Astrocyte (in vitro differentiated cells and primary cell): ENCODE measurements around the gene MUC7. TPM values are rescaled to one million over a fixed set of nuclear protein-coding genes. Genes with fewer than 3 reads are reported as not detected.

Experiments used
- DNase-seq: peaks from one replicate; pipeline ENCODE4 v3.0.0-alpha.2; 2010; ENCODE audit warnings: low read depth
- FAIRE-seq: peaks from 2 replicates; lab custom pipeline; 2011; peaks lifted over from hg19 to GRCh38; lab: Jason Lieb, UNC
- H2AFZ ChIP-seq: 2 replicates; pipeline ENCODE4 v1.6.0; 2012; ENCODE audit warnings: low read depth, low read length, inconsistent platforms
- H3K27ac ChIP-seq: 2 replicates; pipeline ENCODE4 v1.5.1; 2011; ENCODE audit warnings: low read depth, low read length, inconsistent platforms
- H3K27me3 ChIP-seq: 2 replicates; pipeline ENCODE4 v1.6.0; 2011; ENCODE audit warnings: low read length, inconsistent platforms; ENCODE audit not compliant: insufficient read depth
- H3K36me3 ChIP-seq: 2 replicates; pipeline ENCODE4 v1.5.1; 2011; ENCODE audit warnings: low read length, inconsistent platforms; ENCODE audit not compliant: insufficient read depth
- H3K4me1 ChIP-seq: 2 replicates; pipeline ENCODE4 v1.5.1; 2011; ENCODE audit warnings: low read length, inconsistent platforms; ENCODE audit not compliant: insufficient read depth
- H3K4me2 ChIP-seq: 2 replicates; pipeline ENCODE4 v1.6.0; 2012; ENCODE audit warnings: low read length, inconsistent platforms
- H3K4me3 ChIP-seq: 2 replicates; pipeline ENCODE4 v1.5.1; 2011; ENCODE audit warnings: low read depth, mild to moderate bottlenecking, low read length, inconsistent platforms; ENCODE audit not compliant: insufficient read depth
- H3K79me2 ChIP-seq: 2 replicates; pipeline ENCODE4 v1.6.0; 2012; ENCODE audit warnings: mild to moderate bottlenecking, low read length, inconsistent platforms; ENCODE audit not compliant: insufficient read depth
- H3K9ac ChIP-seq: 2 replicates; pipeline ENCODE4 v1.6.0; 2012; ENCODE audit warnings: mild to moderate bottlenecking, low read length, inconsistent platforms
- H3K9me3 ChIP-seq: 2 replicates; pipeline ENCODE4 v1.5.1; 2012; ENCODE audit warnings: low read depth, mild to moderate bottlenecking, low read length, inconsistent platforms; ENCODE audit not compliant: insufficient read depth
- H4K20me1 ChIP-seq: 2 replicates; pipeline ENCODE4 v1.6.0; 2012; ENCODE audit warnings: low read length, inconsistent platforms; ENCODE audit not compliant: insufficient read depth
- H3K27ac Mint-ChIP-seq: one replicate; pipeline ENCODE4 v1.8.0; 2021; ENCODE audit warnings: mild to moderate bottlenecking, mixed read lengths; ENCODE audit not compliant: unreplicated experiment
- H3K27me3 Mint-ChIP-seq: one replicate; pipeline ENCODE4 v1.8.0; 2021; ENCODE audit warnings: low read depth, mixed read lengths; ENCODE audit not compliant: unreplicated experiment
- H3K36me3 Mint-ChIP-seq: one replicate; pipeline ENCODE4 v1.8.0; 2021; ENCODE audit warnings: low read depth, mixed read lengths; ENCODE audit not compliant: unreplicated experiment
- H3K4me1 Mint-ChIP-seq: one replicate; pipeline ENCODE4 v1.8.0; 2021; ENCODE audit warnings: low read depth, mixed read lengths; ENCODE audit not compliant: unreplicated experiment
- H3K4me3 Mint-ChIP-seq: one replicate; pipeline ENCODE4 v1.8.0; 2021; ENCODE audit warnings: mild to moderate bottlenecking, moderate library complexity, mixed read lengths; ENCODE audit not compliant: unreplicated experiment
- H3K9me3 Mint-ChIP-seq: one replicate; pipeline ENCODE4 v1.8.0; 2021; ENCODE audit warnings: mild to moderate bottlenecking, mixed read lengths; ENCODE audit not compliant: unreplicated experiment
- EZH2 ChIP-seq: IDR thresholded peaks from 2 replicates; pipeline ENCODE4 v1.6.1; 2012; ENCODE audit warnings: mild to moderate bottlenecking, low read length, inconsistent platforms; ENCODE audit not compliant: insufficient read depth
- total RNA-seq: library from RNA; stranded (reverse); gene quantifications from 2 replicates; pipeline ENCODE4 v1.2.1, GENCODE V29; 2021
- TF ChIP-seq, protein P1 (sequence below): IDR thresholded peaks from 2 replicates; pipeline ENCODE4 v1.5.1; 2011; ENCODE audit warnings: low read depth, mild to moderate bottlenecking, inconsistent platforms, low read length, moderate library complexity; ENCODE audit not compliant: insufficient read depth

The MUC7 gene
- total RNA-seq, 1 donor from 2014 or later: not detected

GRCh38 chr4:70518269-70518668, 46.3 kb downstream of the MUC7 start, which contains the start of gene AMTN:
AMTN (plus strand) TSS chr4:70518569; CDS start chr4:70518778, 209 bp downstream.
- no peak within 1 kb of the TSS for H3K27ac Mint-ChIP-seq
- no peaks in the 10 kb centered on the region for H3K27me3 ChIP-seq
- H4K20me1 ChIP-seq: no peaks in the 10 kb centered on the region
- H3K4me1 Mint-ChIP-seq: no peaks in the 10 kb centered on the region
- no peaks in the 10 kb centered on the region for H3K4me1 ChIP-seq
- DNase-seq (no peak), FAIRE-seq (no peak)
- no peaks in the 10 kb centered on the region for H3K79me2 ChIP-seq
- no peak within 1 kb of the TSS for H2AFZ ChIP-seq
- H3K4me3 Mint-ChIP-seq: no peak within 1 kb of the TSS
- H3K27ac ChIP-seq: no peak within 1 kb of the TSS
- H3K4me3 ChIP-seq: no peak within 1 kb of the TSS
- no peak within 1 kb of the TSS for H3K4me2 ChIP-seq
- no peaks in the 10 kb centered on the region for H3K9me3 ChIP-seq
- H3K9me3 Mint-ChIP-seq: no peaks in the 10 kb centered on the region
- TF ChIP-seq, protein P1, sequence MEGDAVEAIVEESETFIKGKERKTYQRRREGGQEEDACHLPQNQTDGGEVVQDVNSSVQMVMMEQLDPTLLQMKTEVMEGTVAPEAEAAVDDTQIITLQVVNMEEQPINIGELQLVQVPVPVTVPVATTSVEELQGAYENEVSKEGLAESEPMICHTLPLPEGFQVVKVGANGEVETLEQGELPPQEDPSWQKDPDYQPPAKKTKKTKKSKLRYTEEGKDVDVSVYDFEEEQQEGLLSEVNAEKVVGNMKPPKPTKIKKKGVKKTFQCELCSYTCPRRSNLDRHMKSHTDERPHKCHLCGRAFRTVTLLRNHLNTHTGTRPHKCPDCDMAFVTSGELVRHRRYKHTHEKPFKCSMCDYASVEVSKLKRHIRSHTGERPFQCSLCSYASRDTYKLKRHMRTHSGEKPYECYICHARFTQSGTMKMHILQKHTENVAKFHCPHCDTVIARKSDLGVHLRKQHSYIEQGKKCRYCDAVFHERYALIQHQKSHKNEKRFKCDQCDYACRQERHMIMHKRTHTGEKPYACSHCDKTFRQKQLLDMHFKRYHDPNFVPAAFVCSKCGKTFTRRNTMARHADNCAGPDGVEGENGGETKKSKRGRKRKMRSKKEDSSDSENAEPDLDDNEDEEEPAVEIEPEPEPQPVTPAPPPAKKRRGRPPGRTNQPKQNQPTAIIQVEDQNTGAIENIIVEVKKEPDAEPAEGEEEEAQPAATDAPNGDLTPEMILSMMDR: no peak
- no peak for TF ChIP-seq EZH2
- no peaks in the 10 kb centered on the region for H3K27me3 Mint-ChIP-seq
- H3K9ac ChIP-seq: no peak within 1 kb of the TSS
- no peaks in the 10 kb centered on the region for H3K36me3 ChIP-seq
- no peaks in the 10 kb centered on the region for H3K36me3 Mint-ChIP-seq

- no peak for DNase-seq
- Histone ChIP-seq H3K4me2 (no peak overlapping the region), H3K27me3 (no peaks in the 10 kb centered on the region), H3K4me3 (no peak overlapping the region), H3K79me2 (no peaks in the 10 kb centered on the region), H3K9ac (no peak overlapping the region), H3K9me3 (no peaks in the 10 kb centered on the region), H2AFZ (no peak overlapping the region), H3K27ac (no peak overlapping the region), H3K36me3 (no peaks in the 10 kb centered on the region), H4K20me1 (no peaks in the 10 kb centered on the region), H3K4me1 (no peaks in the 10 kb centered on the region)
- Mint-ChIP-seq H3K27ac (no peak overlapping the region), H3K4me3 (no peak overlapping the region), H3K4me1 (no peaks in the 10 kb centered on the region), H3K36me3 (no peaks in the 10 kb centered on the region), H3K27me3 (no peaks in the 10 kb centered on the region), H3K9me3 (no peaks in the 10 kb centered on the region)
- no peak for FAIRE-seq
- TF ChIP-seq, protein P1: no peak
- TF ChIP-seq EZH2: no peak
These were observed 46.7 kb downstream of the MUC7 start for GRCh38 chr4:70518716-70519115.

DNA sequence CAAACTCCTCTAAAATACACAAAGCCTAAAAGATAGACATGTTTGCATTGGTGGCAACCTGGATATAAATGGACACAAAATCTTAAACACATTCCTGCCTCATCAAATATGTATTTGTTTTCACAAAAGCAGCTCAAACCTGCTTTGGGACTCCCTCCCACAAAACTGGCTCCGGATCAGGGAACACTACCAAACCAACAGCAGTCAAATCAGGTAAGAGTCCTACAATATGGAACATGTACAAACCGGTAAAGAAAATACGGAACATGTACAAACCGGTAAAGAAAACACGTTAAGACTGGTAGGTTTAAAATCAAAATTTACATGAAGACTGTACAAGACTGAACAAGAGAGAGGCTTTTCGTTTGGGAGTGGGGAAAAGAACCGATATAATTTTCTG, 50.6 kb downstream of the MUC7 start:
- no peak overlapping the region for H3K4me2 ChIP-seq
- Mint-ChIP-seq H3K27me3 (no peaks in the 10 kb centered on the region), H3K4me1 (no peaks in the 10 kb centered on the region), H3K9me3 (no peaks in the 10 kb centered on the region), H3K4me3 (no peak overlapping the region), H3K27ac (no peak overlapping the region), H3K36me3 (no peaks in the 10 kb centered on the region)
- no peaks in the 10 kb centered on the region for H3K27me3 ChIP-seq
- no peaks in the 10 kb centered on the region for H3K36me3 ChIP-seq
- no peak overlapping the region for H2AFZ ChIP-seq
- H3K27ac ChIP-seq: no peak overlapping the region
- no peaks in the 10 kb centered on the region for H3K79me2 ChIP-seq
- no peaks in the 10 kb centered on the region for H3K9me3 ChIP-seq
- no peak overlapping the region for H3K9ac ChIP-seq
- H3K4me1 ChIP-seq: no peaks in the 10 kb centered on the region
- H4K20me1 ChIP-seq: no peaks in the 10 kb centered on the region
- DNase-seq (no peak), FAIRE-seq (no peak)
- TF ChIP-seq, protein P1: no peak
- TF ChIP-seq EZH2: no peak
- H3K4me3 ChIP-seq: no peak overlapping the region
